BJ (cell line): ENCODE data around the gene RGS7. TPM values are rescaled to one million over a fixed set of nuclear protein-coding genes. Genes with fewer than 3 reads are reported as not detected.

Experiments used
- CTCF ChIA-PET: fragments of 350-600 bp; formaldehyde crosslinking; extraction: SDS; loops from one replicate; lab custom pipeline; 2021; ENCODE audit warnings: antibody characterized with exemption, inconsistent platforms; lab: Yijun Ruan, JAX
- POLR2A ChIA-PET: fragments of 300-600 bp; sonication (Branson Sonifier 250); formaldehyde crosslinking; extraction: SDS; loops from one replicate; lab custom pipeline; 2021; ENCODE audit warnings: antibody characterized with exemption; lab: Charles Lee
- DNase-seq: peaks from one replicate; pipeline ENCODE4 v3.0.0-alpha.2; 2011; ENCODE audit warnings: low read depth
- H3K27me3 ChIP-seq: 2 replicates; pipeline ENCODE4 v1.6.0; 2011; ENCODE audit warnings: low read length; ENCODE audit not compliant: control insufficient read depth, insufficient read depth
- H3K36me3 ChIP-seq: 2 replicates; pipeline ENCODE4 v1.5.1; 2011; ENCODE audit warnings: low read length; ENCODE audit not compliant: control insufficient read depth, insufficient read depth
- H3K4me3 ChIP-seq: 2 replicates; pipeline ENCODE4 v1.5.1; 2011; ENCODE audit warnings: low read depth, mild to moderate bottlenecking, control low read depth, low read length
- polyA plus RNA-seq: library from polyadenylated mRNA; depleted of rRNA; stranded (reverse); fragments of >200 nt; gene quantifications from 2 replicates; pipeline ENCODE4 v1.2.3, GENCODE V29; 2011
- TF ChIP-seq, protein P1 (sequence below): IDR thresholded peaks from 2 replicates; pipeline ENCODE4 v1.5.1; 2011; ENCODE audit warnings: low read depth, mild to moderate bottlenecking, control low read depth, inconsistent platforms, low read length, moderate library complexity; ENCODE audit not compliant: insufficient read depth

The RGS7 gene
- polyA plus RNA-seq, 1 experiment, result 0.93 TPM

DNA sequence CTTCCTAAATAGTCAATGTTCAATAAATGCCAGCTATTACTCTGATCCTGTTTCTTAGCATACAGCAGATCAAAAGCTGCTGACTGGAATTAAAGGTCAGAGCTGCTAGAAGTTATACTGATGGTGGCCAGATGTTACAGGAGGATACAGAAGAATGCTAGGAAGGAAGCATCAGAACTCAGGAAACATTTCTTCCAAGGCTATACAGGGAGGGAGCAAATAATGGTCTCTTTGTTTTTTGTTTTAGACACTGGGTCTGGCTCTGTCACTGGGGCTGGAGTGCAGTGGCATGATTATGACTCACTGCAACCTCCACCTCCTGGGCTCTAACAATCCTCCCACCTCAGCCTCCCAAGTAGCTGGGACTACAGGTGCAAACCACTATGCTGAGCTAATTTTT lies 175.5 kb downstream of the RGS7 start:
- ChIA-PET CTCF (no interaction called here), POLR2A (no interaction called here)
- TF ChIP-seq, protein P1, sequence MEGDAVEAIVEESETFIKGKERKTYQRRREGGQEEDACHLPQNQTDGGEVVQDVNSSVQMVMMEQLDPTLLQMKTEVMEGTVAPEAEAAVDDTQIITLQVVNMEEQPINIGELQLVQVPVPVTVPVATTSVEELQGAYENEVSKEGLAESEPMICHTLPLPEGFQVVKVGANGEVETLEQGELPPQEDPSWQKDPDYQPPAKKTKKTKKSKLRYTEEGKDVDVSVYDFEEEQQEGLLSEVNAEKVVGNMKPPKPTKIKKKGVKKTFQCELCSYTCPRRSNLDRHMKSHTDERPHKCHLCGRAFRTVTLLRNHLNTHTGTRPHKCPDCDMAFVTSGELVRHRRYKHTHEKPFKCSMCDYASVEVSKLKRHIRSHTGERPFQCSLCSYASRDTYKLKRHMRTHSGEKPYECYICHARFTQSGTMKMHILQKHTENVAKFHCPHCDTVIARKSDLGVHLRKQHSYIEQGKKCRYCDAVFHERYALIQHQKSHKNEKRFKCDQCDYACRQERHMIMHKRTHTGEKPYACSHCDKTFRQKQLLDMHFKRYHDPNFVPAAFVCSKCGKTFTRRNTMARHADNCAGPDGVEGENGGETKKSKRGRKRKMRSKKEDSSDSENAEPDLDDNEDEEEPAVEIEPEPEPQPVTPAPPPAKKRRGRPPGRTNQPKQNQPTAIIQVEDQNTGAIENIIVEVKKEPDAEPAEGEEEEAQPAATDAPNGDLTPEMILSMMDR, result no peak

DNA sequence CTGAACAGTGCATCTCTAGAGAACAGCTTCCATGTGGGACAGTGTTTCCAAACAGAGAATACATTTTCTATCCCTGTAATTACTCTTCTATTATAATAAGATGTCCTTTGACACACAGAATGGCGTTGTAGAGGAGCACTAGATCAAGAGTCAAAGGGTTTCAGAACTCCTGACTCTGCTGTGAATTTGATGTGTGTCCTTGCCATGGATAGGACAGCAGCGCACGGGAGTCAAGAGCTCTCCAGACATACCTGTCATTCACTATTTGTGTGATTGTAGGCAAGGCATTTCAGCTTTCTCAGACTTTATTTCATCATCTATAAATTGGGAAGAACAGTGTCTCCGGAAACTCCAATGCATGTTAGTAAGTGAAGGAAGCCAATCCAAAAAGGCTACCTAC lies 176.4 kb downstream of the RGS7 start:
- POLR2A ChIA-PET, result no interaction called here
- no peaks in the 10 kb centered on the region for H3K27me3 ChIP-seq
- no peaks in the 10 kb centered on the region for H3K36me3 ChIP-seq
- TF ChIP-seq, protein P1, result no peak
- H3K4me3 ChIP-seq, result no peak overlapping the region
- no peak for DNase-seq
- CTCF ChIA-PET, result no interaction called here

More for the DNA sequence above, 175.5 kb downstream of the RGS7 start:
- no peak for DNase-seq
- H3K4me3 ChIP-seq, result no peak overlapping the region
- no peaks in the 10 kb centered on the region for H3K36me3 ChIP-seq
- H3K27me3 ChIP-seq, result no peaks in the 10 kb centered on the region

DNA sequence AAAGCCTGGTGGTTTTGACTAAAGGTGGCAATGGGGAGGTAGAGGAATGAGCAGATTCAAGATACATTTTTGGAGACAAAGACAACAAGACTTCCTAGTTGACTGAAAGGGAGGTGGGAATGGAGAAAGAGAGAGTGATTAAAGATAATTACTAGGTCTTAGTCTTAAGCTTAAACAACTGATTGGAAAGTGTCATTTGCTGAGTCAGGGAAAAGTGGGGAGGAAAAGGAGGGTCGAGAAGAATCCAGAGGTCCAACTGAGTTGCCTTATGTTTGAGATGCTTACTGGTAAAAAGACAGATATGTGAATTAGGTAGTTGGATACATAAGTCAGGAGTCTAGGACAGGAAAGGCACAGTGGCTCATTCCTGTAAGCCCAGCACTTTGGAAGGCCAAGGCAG lies 179.3 kb downstream of the RGS7 start:
- H3K36me3 ChIP-seq, result no peaks in the 10 kb centered on the region
- TF ChIP-seq, protein P1, result no peak
- DNase-seq, result no peak
- POLR2A ChIA-PET, result no interaction called here
- CTCF ChIA-PET, result no interaction called here
- no peak overlapping the region for H3K4me3 ChIP-seq
- no peaks in the 10 kb centered on the region for H3K27me3 ChIP-seq

DNA sequence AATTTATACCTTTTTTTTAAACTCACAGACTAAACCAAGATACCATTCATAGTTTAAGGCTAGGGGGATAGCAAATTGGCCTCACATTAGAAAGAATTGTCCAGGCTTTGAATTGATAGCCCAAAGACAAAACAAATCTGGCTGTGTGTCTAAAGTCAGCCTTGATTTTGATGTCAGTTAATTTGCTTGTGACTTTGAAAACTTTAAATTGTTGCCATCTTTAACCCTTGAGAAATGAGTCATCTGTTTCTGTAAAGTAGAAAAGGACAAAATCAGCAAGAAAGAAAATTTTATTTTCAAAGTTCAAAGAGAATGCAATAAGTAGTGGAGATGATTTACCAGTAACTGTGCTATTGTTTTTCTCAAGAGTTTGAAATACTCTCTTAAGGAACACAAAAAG lies 184.5 kb downstream of the RGS7 start:
- TF ChIP-seq, protein P1, result no peak
- H3K4me3 ChIP-seq, result no peak overlapping the region
- ChIA-PET POLR2A (no interaction called here), CTCF (no interaction called here)
- DNase-seq, result no peak
- H3K36me3 ChIP-seq, result no peaks in the 10 kb centered on the region
- H3K27me3 ChIP-seq, result no peaks in the 10 kb centered on the region

DNA sequence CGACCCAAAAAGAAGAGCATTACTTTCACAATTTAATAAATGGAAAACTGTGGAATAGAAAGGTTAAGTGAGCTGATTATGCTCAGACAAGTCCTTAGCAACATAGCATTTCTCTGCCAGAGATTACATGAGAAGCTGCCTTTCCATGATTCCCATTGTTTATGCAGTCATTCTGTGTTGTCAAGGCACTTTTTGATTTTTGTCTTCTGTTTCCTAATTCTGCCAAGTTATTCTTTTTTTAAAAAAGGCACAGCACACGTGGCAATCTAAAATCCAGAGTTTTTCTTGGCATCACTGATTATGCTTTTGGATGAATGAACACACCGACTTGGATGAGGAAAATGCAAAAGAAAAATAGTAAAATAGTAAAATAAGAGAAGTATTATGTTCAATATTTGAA lies 185.0 kb downstream of the RGS7 start:
- Histone ChIP-seq H3K27me3 (no peaks in the 10 kb centered on the region), H3K4me3 (no peak overlapping the region), H3K36me3 (no peaks in the 10 kb centered on the region)
- POLR2A ChIA-PET, result no interaction called here
- TF ChIP-seq, protein P1, result no peak
- CTCF ChIA-PET, result no interaction called here
- DNase-seq, result no peak
